Neural cell (in vitro differentiated cells): ENCODE results near the gene GNG3. TPM values are rescaled to one million over a fixed set of nuclear protein-coding genes. Genes with fewer than 3 reads are reported as not detected.

Source experiments
- H2AFZ ChIP-seq: fragments of 200-600, 300-800 bp; sonication (generic), shearing (Covaris generic); 2 replicates; pipeline ENCODE4 v1.6.0; 2014; ENCODE audit warnings: low read depth, mild to moderate bottlenecking, antibody characterized with exemption, low read length, moderate library complexity
- H3F3A ChIP-seq: fragments of 200-600 bp; shearing (Covaris generic); 2 replicates; pipeline ENCODE4 v1.6.1; 2016; ENCODE audit warnings: mild to moderate bottlenecking, moderate library complexity, mixed read lengths, antibody characterized with exemption, low read length; ENCODE audit not compliant: insufficient read depth, poor library complexity, severe bottlenecking
- H3K27ac ChIP-seq: fragments of 200-600, 300-800 bp; sonication (generic), shearing (Covaris generic); 2 replicates; pipeline ENCODE4 v1.5.1; 2014; ENCODE audit warnings: mild to moderate bottlenecking, low read length, moderate library complexity
- H3K27me3 ChIP-seq: fragments of 300-800, 200-600 bp; sonication (generic), shearing (Covaris generic); 2 replicates; pipeline ENCODE4 v1.6.0; 2014; ENCODE audit warnings: mild to moderate bottlenecking, low read depth, low read length, moderate library complexity; ENCODE audit not compliant: insufficient read depth
- H3K36me3 ChIP-seq: fragments of 300-800, 200-600 bp; sonication (generic), shearing (Covaris generic); 2 replicates; pipeline ENCODE4 v1.5.1; 2014; ENCODE audit warnings: mild to moderate bottlenecking, antibody characterized with exemption, low read length, moderate library complexity; ENCODE audit not compliant: insufficient read depth
- H3K4me2 ChIP-seq: fragments of 300-800, 200-600 bp; sonication (generic), shearing (Covaris generic); 2 replicates; pipeline ENCODE4 v1.6.0; 2014; ENCODE audit warnings: mild to moderate bottlenecking, low read length
- H3K4me3 ChIP-seq: fragments of 300-800, 200-600 bp; sonication (generic), shearing (Covaris generic); 2 replicates; pipeline ENCODE4 v1.5.1; 2014; ENCODE audit warnings: mild to moderate bottlenecking, low read length, moderate library complexity
- H3K79me2 ChIP-seq: fragments of 200-600 bp; shearing (Covaris generic); replicated peaks from 2 replicates; pipeline ENCODE4 v1.6.0; 2014; ENCODE audit warnings: mild to moderate bottlenecking, low read length, moderate library complexity; ENCODE audit not compliant: insufficient read depth
- H3K9ac ChIP-seq: fragments of 300-800, 200-600 bp; sonication (generic), shearing (Covaris generic); 2 replicates; pipeline ENCODE4 v1.6.1; 2016; ENCODE audit warnings: mild to moderate bottlenecking, low read length, mixed read lengths
- H3K9me2 ChIP-seq: fragments of 200-600 bp; shearing (Covaris generic); 2 replicates; pipeline ENCODE4 v1.6.1; 2016; ENCODE audit warnings: mild to moderate bottlenecking, low read length, mixed read lengths; ENCODE audit not compliant: insufficient read depth
- H3K9me3 ChIP-seq: fragments of 200-600, 300-800 bp; sonication (generic), shearing (Covaris generic); 2 replicates; pipeline ENCODE4 v1.6.1; 2016; ENCODE audit warnings: mild to moderate bottlenecking, mixed run types, low read length, moderate library complexity, mixed read lengths
- H4K20me1 ChIP-seq: fragments of 200-600 bp; shearing (Covaris generic); 2 replicates; pipeline ENCODE4 v1.6.1; 2016; ENCODE audit warnings: mild to moderate bottlenecking, mixed run types; ENCODE audit not compliant: insufficient read depth
- EP300 ChIP-seq: fragments of 450-650 bp; conservative IDR thresholded peaks from 2 replicates; pipeline ENCODE4 v1.6.1; 2014; ENCODE audit warnings: antibody characterized with exemption, mild to moderate bottlenecking, moderate library complexity; ENCODE audit not compliant: poor library complexity, severe bottlenecking
- EZH2 ChIP-seq: fragments of 200-600, 300-800 bp; shearing (Covaris generic), sonication (generic); IDR thresholded peaks from 2 replicates; pipeline ENCODE4 v1.6.1; 2014; ENCODE audit warnings: antibody characterized with exemption, low read length, borderline replicate concordance, mild to moderate bottlenecking; ENCODE audit not compliant: insufficient read depth, poor library complexity, severe bottlenecking
- MXI1 ChIP-seq: fragments of 450-650 bp; conservative IDR thresholded peaks from 2 replicates; pipeline ENCODE4 v1.6.1; 2014; ENCODE audit warnings: antibody characterized with exemption, mild to moderate bottlenecking; ENCODE audit not compliant: poor library complexity, severe bottlenecking
- POLR2AphosphoS5 ChIP-seq: IDR thresholded peaks from 2 replicates; pipeline ENCODE4 v1.6.1; 2012
- RAD21 ChIP-seq: fragments of 450-650 bp; conservative IDR thresholded peaks from 2 replicates; pipeline ENCODE4 v1.6.1; 2014; ENCODE audit warnings: antibody characterized with exemption, mild to moderate bottlenecking, moderate library complexity
- REST ChIP-seq: IDR thresholded peaks from 2 replicates; pipeline ENCODE4 v1.6.1; 2012; ENCODE audit warnings: borderline replicate concordance
- SMC3 ChIP-seq: fragments of 450-650 bp; conservative IDR thresholded peaks from 2 replicates; pipeline ENCODE4 v1.6.1; 2014; ENCODE audit warnings: antibody characterized with exemption, mild to moderate bottlenecking, moderate library complexity; ENCODE audit not compliant: poor library complexity
- TAF1 ChIP-seq: IDR thresholded peaks from 2 replicates; pipeline ENCODE4 v1.6.1; 2012; ENCODE audit warnings: low read depth
- polyA plus RNA-seq: library from polyadenylated mRNA; depleted of rRNA; stranded (reverse); fragments of >200 nt; gene quantifications from 2 replicates; pipeline ENCODE4 v1.2.3, GENCODE V29; 2014
- TF ChIP-seq, protein P1 (sequence below): fragments of 450-650 bp; IDR thresholded peaks from 2 replicates; pipeline ENCODE4 v1.5.1; 2014; ENCODE audit warnings: antibody characterized with exemption, mild to moderate bottlenecking, moderate library complexity; ENCODE audit not compliant: poor library complexity, severe bottlenecking

The GNG3 gene
- polyA plus RNA-seq, 1 donor from 2014 or later: 121 TPM

- H3F3A ChIP-seq: peaks cover 6% of the 10 kb centered on the region
- H3K9me3 ChIP-seq: no peaks in the 10 kb centered on the region
- no peaks in the 10 kb centered on the region for H3K9me2 ChIP-seq
- no peaks in the 10 kb centered on the region for H3K27me3 ChIP-seq
- peak overlapping the region; percentile 77 for H3K4me2 ChIP-seq
- peaks cover 40% of the 10 kb centered on the region for H3K79me2 ChIP-seq
- H4K20me1 ChIP-seq: no peaks in the 10 kb centered on the region
- no peak overlapping the region for H2AFZ ChIP-seq
- TF ChIP-seq REST (no peak), POLR2AphosphoS5 (no peak), EP300 (no peak), RAD21 (no peak), SMC3 (no peak), MXI1 (no peak), TAF1 (no peak), EZH2 (no peak)
- TF ChIP-seq, protein P1, sequence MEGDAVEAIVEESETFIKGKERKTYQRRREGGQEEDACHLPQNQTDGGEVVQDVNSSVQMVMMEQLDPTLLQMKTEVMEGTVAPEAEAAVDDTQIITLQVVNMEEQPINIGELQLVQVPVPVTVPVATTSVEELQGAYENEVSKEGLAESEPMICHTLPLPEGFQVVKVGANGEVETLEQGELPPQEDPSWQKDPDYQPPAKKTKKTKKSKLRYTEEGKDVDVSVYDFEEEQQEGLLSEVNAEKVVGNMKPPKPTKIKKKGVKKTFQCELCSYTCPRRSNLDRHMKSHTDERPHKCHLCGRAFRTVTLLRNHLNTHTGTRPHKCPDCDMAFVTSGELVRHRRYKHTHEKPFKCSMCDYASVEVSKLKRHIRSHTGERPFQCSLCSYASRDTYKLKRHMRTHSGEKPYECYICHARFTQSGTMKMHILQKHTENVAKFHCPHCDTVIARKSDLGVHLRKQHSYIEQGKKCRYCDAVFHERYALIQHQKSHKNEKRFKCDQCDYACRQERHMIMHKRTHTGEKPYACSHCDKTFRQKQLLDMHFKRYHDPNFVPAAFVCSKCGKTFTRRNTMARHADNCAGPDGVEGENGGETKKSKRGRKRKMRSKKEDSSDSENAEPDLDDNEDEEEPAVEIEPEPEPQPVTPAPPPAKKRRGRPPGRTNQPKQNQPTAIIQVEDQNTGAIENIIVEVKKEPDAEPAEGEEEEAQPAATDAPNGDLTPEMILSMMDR: no peak
- H3K36me3 ChIP-seq: peaks cover 11% of the 10 kb centered on the region
- peak overlapping the region; percentile 96 for H3K27ac ChIP-seq
- peak overlapping the region; percentile 75 for H3K4me3 ChIP-seq
- peak overlapping the region; percentile 99 for H3K9ac ChIP-seq
Observed at GRCh38 chr11:62706850-62707247, 627 bp upstream of the GNG3 start.

DNA sequence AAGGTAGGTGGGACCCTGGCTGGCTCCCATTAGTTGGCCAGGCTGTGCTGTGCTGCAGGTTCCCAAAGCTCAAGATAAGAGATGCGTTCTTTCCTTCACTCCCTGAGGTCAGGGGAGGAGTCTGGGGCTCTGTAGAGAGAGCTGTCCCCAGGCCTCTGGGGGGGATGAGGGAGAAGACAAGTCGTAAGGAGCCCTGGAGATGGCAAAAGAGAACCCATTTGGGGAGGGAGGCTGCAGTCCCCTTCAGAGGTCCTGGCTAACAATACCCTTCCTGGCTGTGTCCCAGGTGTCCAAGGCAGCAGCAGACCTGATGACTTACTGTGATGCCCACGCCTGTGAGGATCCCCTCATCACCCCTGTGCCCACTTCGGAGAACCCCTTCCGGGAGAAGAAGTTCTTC is 916 bp downstream of the GNG3 start:
- no peak for TF ChIP-seq TAF1
- TF ChIP-seq POLR2AphosphoS5: no peak
- TF ChIP-seq, protein P1: no peak
- peak; percentile 4 for TF ChIP-seq REST
- peak overlapping the region; percentile 98 for H3K4me2 ChIP-seq
- H3K79me2 ChIP-seq: peaks cover 41% of the 10 kb centered on the region
- H3K9me3 ChIP-seq: no peaks in the 10 kb centered on the region
- H3K4me3 ChIP-seq: peak overlapping the region; percentile 75
- H3F3A ChIP-seq: peaks cover 6% of the 10 kb centered on the region
- H3K9me2 ChIP-seq: no peaks in the 10 kb centered on the region
- H2AFZ ChIP-seq: no peak overlapping the region
- peak overlapping the region; percentile 99 for H3K9ac ChIP-seq
- no peaks in the 10 kb centered on the region for H4K20me1 ChIP-seq
- H3K36me3 ChIP-seq: peaks cover 11% of the 10 kb centered on the region
- H3K27me3 ChIP-seq: no peaks in the 10 kb centered on the region
- H3K27ac ChIP-seq: peak overlapping the region; percentile 96
